GM10248 (cell line): Measurements from ENCODE around the gene CAPN13.

Experiments used
- CTCF ChIA-PET: fragments of 300-600 bp; sonication (Branson Sonifier 250); formaldehyde crosslinking; extraction: SDS; loops from one replicate; lab custom pipeline; 2021; ENCODE audit warnings: antibody characterized with exemption; lab: Yijun Ruan, JAX
- POLR2A ChIA-PET: fragments of 350-650 bp; sonication (Branson Sonifier 250); formaldehyde crosslinking; extraction: SDS; loops from one replicate; lab custom pipeline; 2020; ENCODE audit warnings: antibody characterized with exemption; lab: Yijun Ruan, JAX
- DNase-seq: peaks from one replicate; pipeline ENCODE4 v3.0.0; 2012; ENCODE audit errors: extremely low spot score
- TF ChIP-seq, protein P1 (sequence below): IDR thresholded peaks from 2 replicates; pipeline ENCODE4 v1.5.1; 2012; ENCODE audit warnings: mild to moderate bottlenecking, low read depth; ENCODE audit errors: extremely low read depth, missing control alignments, control extremely low read depth

The CAPN13 gene

DNA sequence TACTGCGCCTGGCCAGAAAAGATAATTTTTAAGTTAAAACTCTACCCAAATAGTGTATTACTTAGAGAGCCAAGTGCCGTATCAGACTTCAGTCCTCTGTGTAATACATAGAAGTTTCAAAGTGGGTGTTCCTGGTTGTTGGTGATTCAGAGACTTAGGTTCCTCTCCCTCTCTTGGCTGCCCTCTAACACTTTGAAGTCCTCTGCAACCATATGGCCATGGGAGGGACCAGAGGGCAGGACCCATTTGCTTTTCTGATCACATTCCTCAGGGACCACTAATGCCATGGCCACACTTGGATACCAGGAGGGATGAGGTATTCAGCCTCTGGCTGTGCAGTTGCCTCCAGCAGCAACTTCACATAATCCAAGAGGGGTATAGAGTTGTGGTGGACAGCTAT is 131.5 kb downstream of the CAPN13 start:
- ChIA-PET CTCF (no interaction called here), POLR2A (no interaction called here)
- TF ChIP-seq, protein P1, sequence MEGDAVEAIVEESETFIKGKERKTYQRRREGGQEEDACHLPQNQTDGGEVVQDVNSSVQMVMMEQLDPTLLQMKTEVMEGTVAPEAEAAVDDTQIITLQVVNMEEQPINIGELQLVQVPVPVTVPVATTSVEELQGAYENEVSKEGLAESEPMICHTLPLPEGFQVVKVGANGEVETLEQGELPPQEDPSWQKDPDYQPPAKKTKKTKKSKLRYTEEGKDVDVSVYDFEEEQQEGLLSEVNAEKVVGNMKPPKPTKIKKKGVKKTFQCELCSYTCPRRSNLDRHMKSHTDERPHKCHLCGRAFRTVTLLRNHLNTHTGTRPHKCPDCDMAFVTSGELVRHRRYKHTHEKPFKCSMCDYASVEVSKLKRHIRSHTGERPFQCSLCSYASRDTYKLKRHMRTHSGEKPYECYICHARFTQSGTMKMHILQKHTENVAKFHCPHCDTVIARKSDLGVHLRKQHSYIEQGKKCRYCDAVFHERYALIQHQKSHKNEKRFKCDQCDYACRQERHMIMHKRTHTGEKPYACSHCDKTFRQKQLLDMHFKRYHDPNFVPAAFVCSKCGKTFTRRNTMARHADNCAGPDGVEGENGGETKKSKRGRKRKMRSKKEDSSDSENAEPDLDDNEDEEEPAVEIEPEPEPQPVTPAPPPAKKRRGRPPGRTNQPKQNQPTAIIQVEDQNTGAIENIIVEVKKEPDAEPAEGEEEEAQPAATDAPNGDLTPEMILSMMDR = no peak
- DNase-seq = no peak

DNA sequence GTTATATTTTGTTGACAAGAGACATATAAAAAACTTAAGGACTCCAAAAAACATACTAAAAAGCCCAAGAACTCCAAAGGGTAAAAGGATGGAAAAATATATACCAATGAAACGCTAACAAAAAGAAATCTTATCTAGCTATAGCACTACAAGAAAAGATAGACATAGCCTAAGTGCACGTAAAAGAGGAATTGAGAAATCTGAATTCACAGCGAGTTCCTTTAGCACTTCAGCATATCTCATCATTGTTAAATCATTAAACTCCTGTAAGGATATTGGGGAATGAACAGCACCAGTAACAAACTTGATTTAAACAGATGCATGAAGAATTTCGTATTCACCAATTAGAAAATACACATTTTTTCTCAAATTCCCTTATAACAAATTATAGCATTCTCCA is 134.1 kb downstream of the CAPN13 start:
- CTCF ChIA-PET = no interaction called here
- no peak for DNase-seq
- POLR2A ChIA-PET = no interaction called here
- TF ChIP-seq, protein P1 = no peak
